Neuronal stem cell (in vitro differentiated cells): ENCODE data around the gene DHX34.

ENCODE experiments used
- DNase-seq: peaks from one replicate; pipeline ENCODE4 v3.0.0-alpha.2; 2013; ENCODE audit warnings: low spot score
- H2AFZ ChIP-seq: one replicate; pipeline ENCODE4 v1.6.1; 2013; ENCODE audit warnings: mild to moderate bottlenecking, low read length, inconsistent platforms
- H2AK5ac ChIP-seq: 2 replicates; pipeline ENCODE4 v1.6.1; 2013; ENCODE audit warnings: low read depth, mild to moderate bottlenecking, inconsistent platforms, low read length, moderate library complexity, mixed read lengths
- H2BK120ac ChIP-seq: 2 replicates; pipeline ENCODE4 v1.6.1; 2013; ENCODE audit warnings: low read depth, mild to moderate bottlenecking, inconsistent platforms, low read length, moderate library complexity, mixed read lengths
- H2BK12ac ChIP-seq: one replicate; pipeline ENCODE4 v1.6.1; 2013; ENCODE audit warnings: low read length, inconsistent platforms
- H2BK15ac ChIP-seq: 2 replicates; pipeline ENCODE4 v1.6.1; 2013; ENCODE audit warnings: mild to moderate bottlenecking, low read length, inconsistent platforms, mixed read lengths
- H2BK5ac ChIP-seq: one replicate; pipeline ENCODE4 v1.6.1; 2013; ENCODE audit warnings: inconsistent platforms, mild to moderate bottlenecking, low read length, moderate library complexity
- H3K14ac ChIP-seq: one replicate; pipeline ENCODE4 v1.6.1; 2013; ENCODE audit warnings: low read length, inconsistent platforms
- H3K18ac ChIP-seq: 2 replicates; pipeline ENCODE4 v1.6.1; 2013; ENCODE audit warnings: low read length, inconsistent platforms
- H3K23ac ChIP-seq: 2 replicates; pipeline ENCODE4 v1.6.1; 2013; ENCODE audit warnings: low read depth, mild to moderate bottlenecking, mixed read lengths, low read length, inconsistent platforms; ENCODE audit not compliant: poor library complexity
- H3K27ac ChIP-seq: replicated peaks from 3 replicates; pipeline ENCODE4 v1.5.1; 2013; ENCODE audit warnings: low read length, inconsistent platforms
- H3K27me3 ChIP-seq, 3 experiments: 2 replicates each; pipeline ENCODE4 v1.6.1; 2013; ENCODE audit warnings: low read length in 3 of 3, mild to moderate bottlenecking in 2 of 3, inconsistent platforms in 1 of 3, low read depth in 1 of 3, mixed read lengths in 1 of 3, moderate library complexity in 1 of 3; ENCODE audit not compliant: control insufficient read depth in 3 of 3, insufficient read depth in 3 of 3
- H3K36me3 ChIP-seq, 2 donors: replicated peaks in 1 of 2; 2 replicates each; pipeline ENCODE4 v1.6.1; 2013; ENCODE audit warnings: low read length in 2 of 2; ENCODE audit not compliant: control insufficient read depth in 2 of 2, insufficient read depth in 2 of 2
- H3K4ac ChIP-seq: 2 replicates; pipeline ENCODE4 v1.6.1; 2013; ENCODE audit warnings: inconsistent platforms, mild to moderate bottlenecking, low read length, moderate library complexity
- H3K4me1 ChIP-seq, 2 donors: 1 replicate in 1 of 2; 2 replicates in 1 of 2; pipeline ENCODE4 v1.6.1; 2013; ENCODE audit warnings: low read length in 2 of 2, low read depth in 1 of 2; ENCODE audit not compliant: control insufficient read depth in 2 of 2, insufficient read depth in 1 of 2
- H3K4me2 ChIP-seq: one replicate; pipeline ENCODE4 v1.6.1; 2013; ENCODE audit warnings: mild to moderate bottlenecking, low read length, inconsistent platforms; ENCODE audit not compliant: insufficient read depth, poor library complexity, severe bottlenecking
- H3K4me3 ChIP-seq, 2 donors: 2 replicates each; pipeline ENCODE4 v1.5.1; 2013; ENCODE audit warnings: low read length in 2 of 2, mild to moderate bottlenecking in 2 of 2, inconsistent platforms in 1 of 2, moderate library complexity in 1 of 2
- H3K79me1 ChIP-seq: one replicate; pipeline ENCODE4 v1.6.1; 2013; ENCODE audit warnings: low read depth, mild to moderate bottlenecking, inconsistent platforms, low read length, moderate library complexity
- H3K9ac ChIP-seq: one replicate; pipeline ENCODE4 v1.6.1; 2013; ENCODE audit warnings: mild to moderate bottlenecking, low read depth, low read length, inconsistent platforms; ENCODE audit not compliant: poor library complexity
- H3K9me3 ChIP-seq, 2 donors: replicated peaks in 1 of 2; 2 replicates each; pipeline versions ENCODE3 to v1.6.1; 2013; ENCODE audit warnings: low read length in 2 of 2, mild to moderate bottlenecking in 2 of 2, inconsistent platforms in 1 of 2, low read depth in 1 of 2, mixed read lengths in 1 of 2, moderate library complexity in 1 of 2; ENCODE audit not compliant: control insufficient read depth in 2 of 2, insufficient read depth in 1 of 2
- H4K8ac ChIP-seq: one replicate; pipeline ENCODE4 v1.6.1; 2013; ENCODE audit warnings: low read depth, mild to moderate bottlenecking, inconsistent platforms, low read length, moderate library complexity
- H4K91ac ChIP-seq: one replicate; pipeline ENCODE4 v1.6.1; 2013; ENCODE audit warnings: low read length, low read depth, mild to moderate bottlenecking, inconsistent platforms; ENCODE audit not compliant: poor library complexity
- WGBS, 2 donors: extraction: QIAGEN DNeasy Blood & Tissue Kit; methylation state at CpG; one replicate each; pipeline ENCODE4 v1.1.7; 2013; ENCODE audit warnings: missing lambda C conversion rate in 2 of 2, mixed read lengths in 1 of 2; ENCODE audit not compliant: insufficient read length in 2 of 2, insufficient replicate concordance in 1 of 2; ENCODE audit errors: extremely low coverage in 2 of 2; 5-methylcytosine and 5-hydroxymethylcytosine counted together

DHX34 gene

DNA sequence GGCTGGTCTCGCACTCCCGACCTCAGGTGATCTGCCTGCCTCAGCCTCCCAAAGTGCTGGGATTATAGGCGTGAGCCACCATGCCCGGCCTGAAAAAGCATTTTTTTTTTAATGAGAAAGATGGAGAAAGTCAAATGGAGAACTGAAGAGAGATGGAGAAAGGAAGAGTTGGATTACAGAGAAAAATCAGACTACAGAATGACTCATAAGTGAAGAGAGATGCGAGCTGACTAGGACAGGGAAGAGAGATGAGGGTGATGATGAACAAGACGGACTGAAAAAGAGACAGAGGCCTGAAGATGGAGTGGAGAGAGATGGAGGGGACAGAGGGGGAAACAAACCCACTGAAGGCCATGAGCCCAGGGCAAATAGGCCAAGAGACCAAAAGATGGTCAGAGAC is 1.5 kb downstream of the DHX34 start:
- Histone ChIP-seq H2AK5ac (no peak overlapping the region), H3K18ac (no peak overlapping the region), H3K23ac (no peak overlapping the region), H3K4ac (no peak overlapping the region), H3K14ac (no peak overlapping the region), H2BK120ac (no peak overlapping the region), H3K4me2 (no peak overlapping the region), H3K79me1 (peaks cover 11% of the 10 kb centered on the region), H3K27ac (no peak overlapping the region), H2BK5ac (no peak overlapping the region), H3K9ac (no peak overlapping the region), H2BK15ac (no peak overlapping the region), H2AFZ (no peak overlapping the region), H2BK12ac (no peak overlapping the region), H3K9me3 (no peaks in the 10 kb centered on the region), H3K4me3 (no peak overlapping the region), H3K36me3 (peaks cover 23 to 44% of the 10 kb centered on the region in 2 donors), H4K8ac (no peak overlapping the region), H4K91ac (no peak overlapping the region), H3K27me3 (no peaks in the 10 kb centered on the region), H3K4me1 (peaks cover 0 to 4% of the 10 kb centered on the region in 2 donors)
- no peak for DNase-seq
- WGBS, 2 donors: no CpG with 5 or more reads among the region's 6 CpGs

DNA sequence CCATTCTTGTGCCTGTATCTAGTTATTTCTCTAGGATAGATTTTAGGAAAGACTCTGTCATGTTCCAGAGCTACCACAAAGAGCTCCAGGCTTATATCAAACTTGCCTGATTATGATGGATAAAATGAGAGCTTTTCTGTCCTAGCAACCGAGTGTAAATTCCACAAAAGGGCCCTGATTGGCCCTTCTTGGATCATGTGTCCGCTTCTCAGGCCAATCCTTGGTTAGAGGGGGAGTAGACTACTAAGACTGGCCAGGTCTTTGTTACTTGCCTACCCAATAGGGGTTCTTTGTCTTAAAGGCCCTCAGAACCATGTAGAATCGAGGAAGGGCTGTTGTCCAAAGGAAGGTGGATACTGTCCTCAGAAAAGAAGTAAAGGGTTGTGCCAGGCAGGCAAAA is 2.4 kb downstream of the DHX34 start:
- H3K4me2 ChIP-seq: no peak overlapping the region
- H2AFZ ChIP-seq: no peak overlapping the region
- H3K4me3 ChIP-seq: no peak overlapping the region
- no peak overlapping the region for H4K8ac ChIP-seq
- no peak overlapping the region for H3K9ac ChIP-seq
- H3K14ac ChIP-seq: no peak overlapping the region
- H2BK120ac ChIP-seq: no peak overlapping the region
- no peaks in the 10 kb centered on the region for H3K9me3 ChIP-seq
- no peaks in the 10 kb centered on the region for H3K27me3 ChIP-seq
- H2AK5ac ChIP-seq: no peak overlapping the region
- H3K79me1 ChIP-seq: peaks cover 11% of the 10 kb centered on the region
- H3K18ac ChIP-seq: no peak overlapping the region
- H3K23ac ChIP-seq: no peak overlapping the region
- DNase-seq: no peak
- H2BK15ac ChIP-seq: no peak overlapping the region
- H3K27ac ChIP-seq: no peak overlapping the region
- H4K91ac ChIP-seq: no peak overlapping the region
- peaks cover 28 to 53% of the 10 kb centered on the region in 2 donors for H3K36me3 ChIP-seq
- no peak overlapping the region for H2BK12ac ChIP-seq
- no peak overlapping the region for H2BK5ac ChIP-seq
- H3K4ac ChIP-seq: no peak overlapping the region
- H3K4me1 ChIP-seq: peaks cover 0 to 4% of the 10 kb centered on the region in 2 donors
- WGBS, 2 donors: no CpG with 5 or more reads among the region's 3 CpGs

DNA sequence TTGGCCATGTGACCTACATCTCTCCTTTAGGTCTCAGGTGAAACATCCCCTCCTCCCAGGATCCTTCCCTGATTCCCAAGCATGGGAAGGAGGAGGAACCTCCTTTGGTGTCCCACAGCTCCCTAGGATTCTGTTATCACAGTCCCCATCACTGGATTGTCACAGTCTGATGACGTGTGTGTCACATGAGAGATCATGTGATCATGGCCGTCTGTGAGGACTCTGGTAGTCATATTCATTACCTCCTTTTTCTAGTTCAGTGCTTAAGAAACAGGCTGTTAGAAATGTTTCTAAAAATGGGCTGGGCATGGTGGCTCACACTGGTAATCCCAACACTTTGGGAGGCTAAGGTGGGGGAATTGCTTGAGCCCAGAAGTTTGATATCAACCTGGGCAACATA is 3.0 kb downstream of the DHX34 start:
- Histone ChIP-seq H3K27ac (no peak overlapping the region), H2BK15ac (no peak overlapping the region), H2BK120ac (no peak overlapping the region), H2AFZ (no peak overlapping the region), H4K8ac (no peak overlapping the region), H3K23ac (no peak overlapping the region), H3K14ac (no peak overlapping the region), H3K9me3 (peaks cover 0 to 4% of the 10 kb centered on the region in 2 donors), H3K79me1 (peaks cover 11% of the 10 kb centered on the region), H2BK5ac (no peak overlapping the region), H3K27me3 (no peaks in the 10 kb centered on the region), H3K4me3 (no peak overlapping the region), H3K4me1 (peaks cover 0 to 4% of the 10 kb centered on the region in 2 donors), H3K9ac (no peak overlapping the region), H3K4ac (no peak overlapping the region), H4K91ac (no peak overlapping the region), H2BK12ac (no peak overlapping the region), H3K36me3 (peaks cover 31 to 58% of the 10 kb centered on the region in 2 donors), H2AK5ac (no peak overlapping the region), H3K4me2 (no peak overlapping the region), H3K18ac (no peak overlapping the region)
- no peak for DNase-seq
- WGBS, 2 donors: no CpG with 5 or more reads among the region's 2 CpGs

DNA sequence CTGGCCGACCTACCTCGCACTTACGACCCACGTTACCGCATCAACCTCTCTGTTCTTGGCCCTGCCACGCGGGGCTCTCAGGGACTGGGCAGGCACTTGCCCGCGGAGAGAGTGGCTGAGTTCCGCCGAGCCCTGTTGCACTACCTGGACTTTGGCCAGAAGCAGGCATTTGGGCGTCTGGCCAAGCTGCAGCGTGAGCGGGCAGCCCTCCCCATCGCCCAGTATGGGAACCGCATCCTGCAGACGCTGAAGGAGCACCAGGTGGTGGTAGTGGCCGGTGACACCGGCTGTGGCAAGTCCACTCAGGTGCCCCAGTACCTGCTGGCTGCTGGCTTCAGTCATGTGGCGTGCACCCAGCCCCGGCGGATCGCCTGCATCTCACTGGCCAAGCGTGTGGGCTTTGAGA is 4.2 kb downstream of the DHX34 start:
- Histone ChIP-seq H3K9ac (no peak overlapping the region), H3K4me3 (no peak overlapping the region), H3K4ac (no peak overlapping the region), H2BK15ac (no peak overlapping the region), H3K27ac (no peak overlapping the region), H4K91ac (no peak overlapping the region), H3K9me3 (peaks cover 2 to 6% of the 10 kb centered on the region in 2 donors), H2BK120ac (no peak overlapping the region), H2BK12ac (no peak overlapping the region), H3K4me1 (peaks cover 0 to 4% of the 10 kb centered on the region in 2 donors), H3K14ac (peak overlapping the region; percentile 4), H3K4me2 (no peak overlapping the region), H2AFZ (no peak overlapping the region), H3K27me3 (no peaks in the 10 kb centered on the region), H3K23ac (no peak overlapping the region), H3K79me1 (peaks cover 13% of the 10 kb centered on the region), H4K8ac (no peak overlapping the region), H3K36me3 (peaks cover 43 to 70% of the 10 kb centered on the region in 2 donors), H2BK5ac (no peak overlapping the region), H3K18ac (no peak overlapping the region), H2AK5ac (no peak overlapping the region)
- no CpG with 5 or more reads among the region's 24 CpGs for WGBS, 2 donors
- no peak for DNase-seq
